DOHH2 (cell line): ENCODE results near the gene TRAK1.

Experiments used
- H3F3A ChIP-seq: fragments of 200-600 bp; sonication (generic), shearing (Covaris generic); 2 replicates; pipeline ENCODE4 v1.6.0; 2016; ENCODE audit warnings: antibody characterized with exemption, mild to moderate bottlenecking; ENCODE audit not compliant: control insufficient read depth, insufficient read depth
- H3K27ac ChIP-seq: fragments of 200-600 bp; sonication (generic); 2 replicates; pipeline ENCODE4 v1.5.1; 2014; ENCODE audit warnings: low read depth, mild to moderate bottlenecking, low read length, moderate library complexity
- H3K27me3 ChIP-seq: fragments of 200-600 bp; sonication (generic); 2 replicates; pipeline ENCODE4 v1.6.1; 2014; ENCODE audit warnings: mild to moderate bottlenecking, low read length, mixed read lengths; ENCODE audit not compliant: control insufficient read depth
- H3K36me3 ChIP-seq: fragments of 200-600 bp; sonication (generic); 2 replicates; pipeline ENCODE4 v1.6.1; 2014; ENCODE audit warnings: mild to moderate bottlenecking, low read length, moderate library complexity, mixed read lengths; ENCODE audit not compliant: control insufficient read depth
- H3K4me1 ChIP-seq: fragments of 200-600 bp; sonication (generic); 2 replicates; pipeline ENCODE4 v1.6.1; 2014; ENCODE audit warnings: mild to moderate bottlenecking, low read length, mixed read lengths; ENCODE audit not compliant: control insufficient read depth
- H3K4me2 ChIP-seq: fragments of 200-600 bp; sonication (generic); 2 replicates; pipeline ENCODE4 v1.6.0; 2014; ENCODE audit warnings: mild to moderate bottlenecking, low read length, moderate library complexity
- H3K4me3 ChIP-seq: fragments of 200-600 bp; sonication (generic); 2 replicates; pipeline ENCODE4 v1.5.1; 2014; ENCODE audit warnings: mild to moderate bottlenecking, low read length, mixed read lengths
- H3K79me2 ChIP-seq: fragments of 200-600 bp; sonication (generic); 2 replicates; pipeline ENCODE4 v1.6.1; 2014; ENCODE audit warnings: mild to moderate bottlenecking, low read length, mixed read lengths; ENCODE audit not compliant: control insufficient read depth
- H3K9me2 ChIP-seq: fragments of 200-600 bp; sonication (generic); replicated peaks from 2 replicates; pipeline ENCODE4 v1.6.1; 2014; ENCODE audit warnings: mild to moderate bottlenecking, low read length, mixed read lengths; ENCODE audit not compliant: control insufficient read depth
- H3K9me3 ChIP-seq: fragments of 200-600 bp; sonication (generic); 2 replicates; pipeline ENCODE4 v1.6.1; 2014; ENCODE audit warnings: antibody characterized with exemption, low read length, mixed read lengths; ENCODE audit not compliant: control insufficient read depth, insufficient read depth
- H4K20me1 ChIP-seq: fragments of 200-600 bp; sonication (generic); 2 replicates; pipeline ENCODE4 v1.6.0; 2014; ENCODE audit warnings: low read depth, mild to moderate bottlenecking, antibody characterized with exemption, low read length, moderate library complexity; ENCODE audit not compliant: control insufficient read depth, insufficient read depth
- CTCF ChIP-seq: fragments of 200-600 bp; sonication (generic); IDR thresholded peaks from one replicate; pipeline ENCODE4 v1.5.1; 2014; ENCODE audit warnings: antibody characterized with exemption, mild to moderate bottlenecking, low read depth, low read length; ENCODE audit not compliant: poor library complexity, severe bottlenecking
- EZH2phosphoT487 ChIP-seq: fragments of 200-600 bp; sonication (generic); IDR thresholded peaks from 2 replicates; pipeline ENCODE4 v1.6.1; 2017; ENCODE audit warnings: borderline replicate concordance, mild to moderate bottlenecking, antibody characterized with exemption, low read length, moderate library complexity, mixed read lengths

The TRAK1 gene

GRCh38 chr3:42173307-42173706, 82.2 kb downstream of the TRAK1 start:
- peak overlapping the region; percentile 95 for H3K27ac ChIP-seq
- no peaks in the 10 kb centered on the region for H3K27me3 ChIP-seq
- H3K79me2 ChIP-seq: peaks cover 80% of the 10 kb centered on the region
- peaks cover 99% of the 10 kb centered on the region for H3K4me1 ChIP-seq
- H3K36me3 ChIP-seq: peaks cover 33% of the 10 kb centered on the region
- no peaks in the 10 kb centered on the region for H3K9me3 ChIP-seq
- H3K9me2 ChIP-seq: no peaks in the 10 kb centered on the region
- no peaks in the 10 kb centered on the region for H4K20me1 ChIP-seq
- TF ChIP-seq EZH2phosphoT487: no peak
- TF ChIP-seq CTCF: no peak
- peak overlapping the region; percentile 75 for H3K4me2 ChIP-seq
- H3K4me3 ChIP-seq: peak overlapping the region; percentile 61
- H3F3A ChIP-seq: peaks cover 46% of the 10 kb centered on the region

DNA sequence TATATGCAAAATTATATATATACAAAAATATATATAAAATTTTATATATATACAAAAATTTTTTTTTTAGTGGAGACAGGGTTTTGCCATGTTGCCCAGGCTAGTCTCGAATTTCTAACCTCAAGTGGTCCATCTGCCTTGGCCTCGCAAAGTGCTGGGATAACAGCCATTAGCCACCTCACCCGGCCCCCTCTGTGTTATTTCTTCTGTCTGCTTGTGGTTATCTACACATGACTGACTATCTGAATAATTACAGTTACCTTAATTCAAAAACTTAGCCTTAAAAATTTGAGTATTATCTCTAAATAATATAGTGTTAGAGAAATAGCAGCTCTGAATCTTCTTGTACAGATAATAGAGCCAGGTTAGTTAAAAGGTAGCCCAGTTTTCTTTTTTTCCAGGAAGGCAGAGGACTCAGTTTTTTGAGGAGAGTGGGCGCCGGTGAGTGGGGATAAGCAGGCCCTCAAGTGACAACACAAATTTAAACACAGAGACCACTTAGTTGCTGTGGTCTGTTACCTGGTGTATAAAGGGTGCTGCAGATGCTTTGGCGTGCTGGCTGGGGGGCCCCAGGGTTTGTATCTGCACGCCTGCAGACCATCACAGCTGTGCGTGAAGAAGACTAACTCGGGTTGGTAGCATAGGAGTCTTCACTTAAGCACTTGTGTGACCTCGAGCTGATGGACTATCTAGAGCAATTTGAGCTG, 83.7 kb downstream of the TRAK1 start:
- H3K4me2 ChIP-seq: peak overlapping the region; percentile 75
- H3F3A ChIP-seq: peaks cover 46% of the 10 kb centered on the region

GRCh38 chr3:42175386-42176240, 84.5 kb downstream of the TRAK1 start:
- Histone ChIP-seq H3K79me2 (peaks cover 80% of the 10 kb centered on the region), H3K9me2 (no peaks in the 10 kb centered on the region), H3K4me3 (peak overlapping the region; percentile 64), H3K36me3 (peaks cover 51% of the 10 kb centered on the region), H4K20me1 (no peaks in the 10 kb centered on the region), H3K4me2 (peak overlapping the region; percentile 75), H3F3A (peaks cover 41% of the 10 kb centered on the region), H3K27me3 (no peaks in the 10 kb centered on the region), H3K9me3 (no peaks in the 10 kb centered on the region), H3K4me1 (peaks cover 95% of the 10 kb centered on the region), H3K27ac (peak overlapping the region; percentile 95)
- TF ChIP-seq EZH2phosphoT487 (no peak), CTCF (no peak)

More for the DNA sequence above, 83.7 kb downstream of the TRAK1 start:
- Histone ChIP-seq H4K20me1 (no peaks in the 10 kb centered on the region), H3K36me3 (peaks cover 49% of the 10 kb centered on the region), H3K9me3 (no peaks in the 10 kb centered on the region), H3K79me2 (peaks cover 80% of the 10 kb centered on the region), H3K27ac (peak overlapping the region; percentile 95), H3K9me2 (no peaks in the 10 kb centered on the region), H3K27me3 (no peaks in the 10 kb centered on the region), H3K4me1 (peaks cover 99% of the 10 kb centered on the region), H3K4me3 (peak overlapping the region; percentile 64)
- no peak for TF ChIP-seq CTCF
- no peak for TF ChIP-seq EZH2phosphoT487
